Neural cell (in vitro differentiated cells): Measurements from ENCODE around the gene SPATA3. TPM values are rescaled to one million over a fixed set of nuclear protein-coding genes. Genes with fewer than 3 reads are reported as not detected.

Source experiments
- H2AFZ ChIP-seq: fragments of 200-600, 300-800 bp; sonication (generic), shearing (Covaris generic); 2 replicates; pipeline ENCODE4 v1.6.0; 2014; ENCODE audit warnings: low read depth, mild to moderate bottlenecking, antibody characterized with exemption, low read length, moderate library complexity
- H3F3A ChIP-seq: fragments of 200-600 bp; shearing (Covaris generic); 2 replicates; pipeline ENCODE4 v1.6.1; 2016; ENCODE audit warnings: mild to moderate bottlenecking, moderate library complexity, mixed read lengths, antibody characterized with exemption, low read length; ENCODE audit not compliant: insufficient read depth, poor library complexity, severe bottlenecking
- H3K27ac ChIP-seq: fragments of 200-600, 300-800 bp; sonication (generic), shearing (Covaris generic); 2 replicates; pipeline ENCODE4 v1.5.1; 2014; ENCODE audit warnings: mild to moderate bottlenecking, low read length, moderate library complexity
- H3K27me3 ChIP-seq: fragments of 300-800, 200-600 bp; sonication (generic), shearing (Covaris generic); 2 replicates; pipeline ENCODE4 v1.6.0; 2014; ENCODE audit warnings: mild to moderate bottlenecking, low read depth, low read length, moderate library complexity; ENCODE audit not compliant: insufficient read depth
- H3K36me3 ChIP-seq: fragments of 300-800, 200-600 bp; sonication (generic), shearing (Covaris generic); 2 replicates; pipeline ENCODE4 v1.5.1; 2014; ENCODE audit warnings: mild to moderate bottlenecking, antibody characterized with exemption, low read length, moderate library complexity; ENCODE audit not compliant: insufficient read depth
- H3K4me2 ChIP-seq: fragments of 300-800, 200-600 bp; sonication (generic), shearing (Covaris generic); 2 replicates; pipeline ENCODE4 v1.6.0; 2014; ENCODE audit warnings: mild to moderate bottlenecking, low read length
- H3K4me3 ChIP-seq: fragments of 300-800, 200-600 bp; sonication (generic), shearing (Covaris generic); 2 replicates; pipeline ENCODE4 v1.5.1; 2014; ENCODE audit warnings: mild to moderate bottlenecking, low read length, moderate library complexity
- H3K79me2 ChIP-seq: fragments of 200-600 bp; shearing (Covaris generic); replicated peaks from 2 replicates; pipeline ENCODE4 v1.6.0; 2014; ENCODE audit warnings: mild to moderate bottlenecking, low read length, moderate library complexity; ENCODE audit not compliant: insufficient read depth
- H3K9ac ChIP-seq: fragments of 300-800, 200-600 bp; sonication (generic), shearing (Covaris generic); 2 replicates; pipeline ENCODE4 v1.6.1; 2016; ENCODE audit warnings: mild to moderate bottlenecking, low read length, mixed read lengths
- H3K9me2 ChIP-seq: fragments of 200-600 bp; shearing (Covaris generic); 2 replicates; pipeline ENCODE4 v1.6.1; 2016; ENCODE audit warnings: mild to moderate bottlenecking, low read length, mixed read lengths; ENCODE audit not compliant: insufficient read depth
- H3K9me3 ChIP-seq: fragments of 200-600, 300-800 bp; sonication (generic), shearing (Covaris generic); 2 replicates; pipeline ENCODE4 v1.6.1; 2016; ENCODE audit warnings: mild to moderate bottlenecking, mixed run types, low read length, moderate library complexity, mixed read lengths
- H4K20me1 ChIP-seq: fragments of 200-600 bp; shearing (Covaris generic); 2 replicates; pipeline ENCODE4 v1.6.1; 2016; ENCODE audit warnings: mild to moderate bottlenecking, mixed run types; ENCODE audit not compliant: insufficient read depth
- EP300 ChIP-seq: fragments of 450-650 bp; conservative IDR thresholded peaks from 2 replicates; pipeline ENCODE4 v1.6.1; 2014; ENCODE audit warnings: antibody characterized with exemption, mild to moderate bottlenecking, moderate library complexity; ENCODE audit not compliant: poor library complexity, severe bottlenecking
- EZH2 ChIP-seq: fragments of 200-600, 300-800 bp; shearing (Covaris generic), sonication (generic); IDR thresholded peaks from 2 replicates; pipeline ENCODE4 v1.6.1; 2014; ENCODE audit warnings: antibody characterized with exemption, low read length, borderline replicate concordance, mild to moderate bottlenecking; ENCODE audit not compliant: insufficient read depth, poor library complexity, severe bottlenecking
- MXI1 ChIP-seq: fragments of 450-650 bp; conservative IDR thresholded peaks from 2 replicates; pipeline ENCODE4 v1.6.1; 2014; ENCODE audit warnings: antibody characterized with exemption, mild to moderate bottlenecking; ENCODE audit not compliant: poor library complexity, severe bottlenecking
- POLR2AphosphoS5 ChIP-seq: IDR thresholded peaks from 2 replicates; pipeline ENCODE4 v1.6.1; 2012
- RAD21 ChIP-seq: fragments of 450-650 bp; conservative IDR thresholded peaks from 2 replicates; pipeline ENCODE4 v1.6.1; 2014; ENCODE audit warnings: antibody characterized with exemption, mild to moderate bottlenecking, moderate library complexity
- REST ChIP-seq: IDR thresholded peaks from 2 replicates; pipeline ENCODE4 v1.6.1; 2012; ENCODE audit warnings: borderline replicate concordance
- SMC3 ChIP-seq: fragments of 450-650 bp; conservative IDR thresholded peaks from 2 replicates; pipeline ENCODE4 v1.6.1; 2014; ENCODE audit warnings: antibody characterized with exemption, mild to moderate bottlenecking, moderate library complexity; ENCODE audit not compliant: poor library complexity
- TAF1 ChIP-seq: IDR thresholded peaks from 2 replicates; pipeline ENCODE4 v1.6.1; 2012; ENCODE audit warnings: low read depth
- polyA plus RNA-seq: library from polyadenylated mRNA; depleted of rRNA; stranded (reverse); fragments of >200 nt; gene quantifications from 2 replicates; pipeline ENCODE4 v1.2.3, GENCODE V29; 2014
- TF ChIP-seq, protein P1 (sequence below): fragments of 450-650 bp; IDR thresholded peaks from 2 replicates; pipeline ENCODE4 v1.5.1; 2014; ENCODE audit warnings: antibody characterized with exemption, mild to moderate bottlenecking, moderate library complexity; ENCODE audit not compliant: poor library complexity, severe bottlenecking

Gene SPATA3
- polyA plus RNA-seq, 1 donor from 2014 or later = not detected

DNA sequence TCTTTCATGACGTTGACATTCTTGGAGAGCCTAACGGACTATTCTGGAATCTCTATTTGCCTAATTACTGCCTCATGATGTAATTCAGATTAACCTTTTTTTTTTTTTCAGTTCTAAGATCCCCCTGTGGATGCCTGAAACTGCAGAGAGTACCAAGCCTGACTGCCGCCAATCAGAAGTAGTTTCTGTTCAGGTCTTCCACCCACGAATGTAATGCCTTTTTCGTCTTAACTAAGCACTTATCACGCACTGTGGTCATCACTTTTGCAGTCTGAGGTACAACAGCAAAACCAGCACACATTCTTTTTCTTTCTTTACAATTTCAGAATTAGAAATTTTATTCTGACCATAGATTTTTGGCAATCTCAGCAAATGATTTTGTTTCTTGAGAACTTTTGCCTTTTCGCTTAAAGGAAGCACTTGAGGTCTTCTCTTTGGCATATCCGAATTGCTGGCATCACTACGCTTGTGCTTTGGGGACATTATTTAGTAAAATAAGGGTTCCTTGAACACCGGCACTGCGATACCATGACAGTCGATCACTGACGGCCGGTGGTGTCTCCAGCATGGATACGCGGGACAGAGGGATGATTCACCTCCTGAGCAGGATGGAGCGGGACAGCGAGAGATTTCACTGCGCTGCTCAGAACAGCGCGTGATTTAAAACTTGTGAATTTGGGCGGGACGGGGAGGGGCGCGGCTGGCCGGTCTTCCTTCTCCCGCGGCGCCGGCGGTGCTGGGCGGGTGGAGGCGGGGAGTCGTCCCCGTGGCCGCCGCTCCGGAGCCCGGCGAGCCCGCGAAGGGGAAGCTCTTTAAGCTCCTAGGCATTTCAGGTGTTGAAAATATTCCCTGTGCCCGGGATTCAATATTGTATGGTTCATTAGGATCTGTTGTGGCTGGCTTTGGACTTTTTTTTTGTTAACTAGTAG lies 38.8 kb upstream of the SPATA3 start:
- TF ChIP-seq REST (no peak), MXI1 (no peak), EZH2 (no peak), TAF1 (no peak), SMC3 (no peak), RAD21 (no peak), POLR2AphosphoS5 (no peak), EP300 (no peak)
- TF ChIP-seq, protein P1, sequence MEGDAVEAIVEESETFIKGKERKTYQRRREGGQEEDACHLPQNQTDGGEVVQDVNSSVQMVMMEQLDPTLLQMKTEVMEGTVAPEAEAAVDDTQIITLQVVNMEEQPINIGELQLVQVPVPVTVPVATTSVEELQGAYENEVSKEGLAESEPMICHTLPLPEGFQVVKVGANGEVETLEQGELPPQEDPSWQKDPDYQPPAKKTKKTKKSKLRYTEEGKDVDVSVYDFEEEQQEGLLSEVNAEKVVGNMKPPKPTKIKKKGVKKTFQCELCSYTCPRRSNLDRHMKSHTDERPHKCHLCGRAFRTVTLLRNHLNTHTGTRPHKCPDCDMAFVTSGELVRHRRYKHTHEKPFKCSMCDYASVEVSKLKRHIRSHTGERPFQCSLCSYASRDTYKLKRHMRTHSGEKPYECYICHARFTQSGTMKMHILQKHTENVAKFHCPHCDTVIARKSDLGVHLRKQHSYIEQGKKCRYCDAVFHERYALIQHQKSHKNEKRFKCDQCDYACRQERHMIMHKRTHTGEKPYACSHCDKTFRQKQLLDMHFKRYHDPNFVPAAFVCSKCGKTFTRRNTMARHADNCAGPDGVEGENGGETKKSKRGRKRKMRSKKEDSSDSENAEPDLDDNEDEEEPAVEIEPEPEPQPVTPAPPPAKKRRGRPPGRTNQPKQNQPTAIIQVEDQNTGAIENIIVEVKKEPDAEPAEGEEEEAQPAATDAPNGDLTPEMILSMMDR = no peak
- Histone ChIP-seq H3K4me2 (no peak overlapping the region), H3K9ac (no peak overlapping the region), H2AFZ (no peak overlapping the region), H3K27ac (no peak overlapping the region), H4K20me1 (no peaks in the 10 kb centered on the region), H3K9me2 (no peaks in the 10 kb centered on the region), H3K36me3 (no peaks in the 10 kb centered on the region), H3K79me2 (no peaks in the 10 kb centered on the region), H3K27me3 (peaks cover 22% of the 10 kb centered on the region), H3F3A (no peaks in the 10 kb centered on the region), H3K4me3 (peak overlapping the region; percentile 57), H3K9me3 (no peaks in the 10 kb centered on the region)

- Histone ChIP-seq H3K27me3 (peaks cover 22% of the 10 kb centered on the region), H3K4me3 (peak overlapping the region; percentile 57), H3K36me3 (no peaks in the 10 kb centered on the region), H4K20me1 (no peaks in the 10 kb centered on the region), H3K9me3 (no peaks in the 10 kb centered on the region), H2AFZ (no peak overlapping the region), H3F3A (no peaks in the 10 kb centered on the region), H3K9me2 (no peaks in the 10 kb centered on the region), H3K4me2 (no peak overlapping the region), H3K79me2 (no peaks in the 10 kb centered on the region), H3K27ac (no peak overlapping the region), H3K9ac (no peak overlapping the region)
- TF ChIP-seq, protein P1 = no peak
- TF ChIP-seq SMC3 (no peak), EP300 (no peak), TAF1 (no peak), POLR2AphosphoS5 (no peak), REST (no peak), RAD21 (no peak), EZH2 (no peak), MXI1 (no peak)
Observed at GRCh38 chr2:230957756-230958391, 38.0 kb upstream of the SPATA3 start.
